PC-9 (cell line): Measurements from ENCODE around the gene CNGB1. TPM values are rescaled to one million over a fixed set of nuclear protein-coding genes. Genes with fewer than 3 reads are reported as not detected.

ENCODE experiments used
- BruUV-seq: library from RNA; stranded (reverse); fragments of 400-500 nt; replicated peaks from 2 replicates; lab custom pipeline; 2021; lab: Mats Ljungman, UMichigan
- CTCF ChIA-PET: fragments of 300-600 bp; sonication (Branson Sonifier 250); formaldehyde crosslinking; loops from one replicate; lab custom pipeline; 2022; ENCODE audit warnings: antibody characterized with exemption; lab: Charles Lee
- POLR2A ChIA-PET: fragments of 300-600 bp; sonication (Branson Sonifier 250); formaldehyde crosslinking; loops from one replicate; lab custom pipeline; 2022; ENCODE audit warnings: antibody characterized with exemption; ENCODE audit not compliant: unreplicated experiment; lab: Charles Lee
- DNase-seq, 2 experiments: peaks; one replicate each; pipeline versions ENCODE4 v3.0.0 to v3.0.0-alpha.2; 2015 to 2022; ENCODE audit warnings: mixed read lengths in 1 of 2
- H2AFZ ChIP-seq: fragments of 200-600 bp; sonication (generic); 2 replicates; pipeline ENCODE4 v1.8.1; 2017; ENCODE audit warnings: antibody characterized with exemption
- H3F3A ChIP-seq: fragments of 200-600 bp; sonication (generic); 2 replicates; pipeline ENCODE4 v1.8.1; 2017; ENCODE audit warnings: antibody characterized with exemption, mild to moderate bottlenecking, low read depth; ENCODE audit not compliant: insufficient read depth
- H3K27ac ChIP-seq: fragments of 200-600 bp; sonication (generic); 2 replicates; pipeline ENCODE4 v1.6.1; 2016; ENCODE audit warnings: mixed run types
- H3K27me3 ChIP-seq: fragments of 200-600 bp; sonication (generic); 2 replicates; pipeline ENCODE4 v1.6.1; 2016; ENCODE audit warnings: low read depth, mixed run types; ENCODE audit not compliant: insufficient read depth
- H3K36me3 ChIP-seq: fragments of 200-600 bp; sonication (generic); 2 replicates; pipeline ENCODE4 v1.6.1; 2016; ENCODE audit warnings: low read depth, mixed run types
- H3K4me1 ChIP-seq: fragments of 200-600 bp; sonication (generic); replicated peaks from 2 replicates; pipeline ENCODE4 v1.6.1; 2016; ENCODE audit warnings: mixed run types; ENCODE audit not compliant: insufficient read depth
- H3K4me2 ChIP-seq: fragments of 200-600 bp; sonication (generic); 2 replicates; pipeline ENCODE4 v1.6.1; 2017; ENCODE audit warnings: mixed run types
- H3K4me3 ChIP-seq: fragments of 200-600 bp; sonication (generic); 2 replicates; pipeline ENCODE4 v1.6.1; 2016; ENCODE audit warnings: mixed run types
- H3K79me2 ChIP-seq: fragments of 200-600 bp; sonication (generic); 2 replicates; pipeline ENCODE4 v1.6.1; 2017; ENCODE audit warnings: low read depth, mixed run types
- H3K9me2 ChIP-seq: fragments of 200-600 bp; sonication (generic); 2 replicates; pipeline ENCODE4 v1.8.1; 2017; ENCODE audit warnings: mild to moderate bottlenecking; ENCODE audit not compliant: insufficient read depth
- H3K9me3 ChIP-seq: fragments of 200-600 bp; sonication (generic); 2 replicates; pipeline ENCODE4 v1.8.1; 2016; ENCODE audit warnings: low read depth; ENCODE audit not compliant: insufficient read depth
- H4K20me1 ChIP-seq: fragments of 200-600 bp; sonication (generic); 2 replicates; pipeline ENCODE4 v1.8.1; 2017; ENCODE audit not compliant: insufficient read depth
- EZH2 ChIP-seq: fragments of 200-600 bp; sonication (generic); IDR thresholded peaks from 2 replicates; pipeline ENCODE4 v1.8.0; 2017; ENCODE audit warnings: antibody characterized with exemption, low read depth
- intact Hi-C: fragments of 100-400 bp; cut with micrococcal nuclease; formaldehyde crosslinking; loops from one replicate; pipeline ENCODE4 v1.10.0; 2022; ENCODE audit not compliant: unreplicated experiment
- total RNA-seq: library from RNA; stranded (reverse); gene quantifications from 2 replicates; pipeline ENCODE4 v1.2.3, GENCODE V29; 2021
- TF ChIP-seq, protein P1 (sequence below): fragments of 200-600 bp; sonication (generic); conservative IDR thresholded peaks from 2 replicates; pipeline ENCODE4 v1.6.1; 2017; ENCODE audit warnings: mixed run types, antibody characterized with exemption, mild to moderate bottlenecking, moderate library complexity

The CNGB1 gene
- total RNA-seq, 1 experiment from 2014 or later = 1.1 TPM

DNA sequence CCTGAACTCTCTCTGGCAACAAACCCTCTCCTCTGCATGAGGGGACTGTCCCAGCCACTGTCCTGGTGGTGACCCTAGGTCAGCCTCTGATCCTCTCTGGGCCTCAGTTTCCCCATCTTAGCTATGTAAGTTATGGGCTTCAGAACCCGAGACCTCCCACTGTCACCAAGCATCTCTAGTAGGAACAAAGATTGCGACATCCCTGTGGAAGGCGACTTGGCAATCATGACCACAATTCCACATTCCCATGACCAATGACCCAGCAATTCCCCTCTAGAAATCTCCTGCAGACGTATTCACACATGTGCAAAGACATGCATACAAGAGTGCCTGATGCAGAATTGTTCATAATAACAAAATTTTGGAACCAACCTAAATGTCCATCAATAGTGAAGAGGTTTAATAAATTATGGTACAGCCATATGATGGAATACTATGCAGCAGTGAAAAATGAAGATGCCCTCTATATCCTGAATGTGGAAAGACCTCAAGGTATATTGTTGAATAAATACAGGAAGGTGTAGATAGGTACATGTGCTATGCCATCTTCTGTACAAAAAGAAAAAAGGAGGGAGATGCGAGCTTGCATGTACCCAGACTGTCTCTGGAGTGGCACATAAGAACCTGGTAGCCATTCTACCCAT, 21.2 kb downstream of the CNGB1 start:
- no peaks in the 10 kb centered on the region for H3K9me2 ChIP-seq
- BruUV-seq = no TSS peak
- H2AFZ ChIP-seq = no peak overlapping the region
- TF ChIP-seq EZH2 = no peak
- no peaks in the 10 kb centered on the region for H3K9me3 ChIP-seq
- intact Hi-C loops = no loop called here
- no peaks in the 10 kb centered on the region for H3K27me3 ChIP-seq
- no peak for DNase-seq
- no peaks in the 10 kb centered on the region for H3K79me2 ChIP-seq
- no peak overlapping the region for H3K4me2 ChIP-seq
- H4K20me1 ChIP-seq = no peaks in the 10 kb centered on the region
- no peaks in the 10 kb centered on the region for H3K36me3 ChIP-seq
- H3F3A ChIP-seq = peaks cover 16% of the 10 kb centered on the region; the same call in 1 of the 2 replicates
- CTCF ChIA-PET = interaction anchor here (0.7 kb wide), 1 partner anchor 13 kb away, joined by 3 read pairs; no protein-coding TSS in a partner anchor
- H3K4me1 ChIP-seq = no peaks in the 10 kb centered on the region; the same call in 1 of the 2 replicates
- H3K4me3 ChIP-seq = no peak overlapping the region
- POLR2A ChIA-PET = interaction anchor here (0.6 kb wide), 1 partner anchor 524 kb away, joined by 5 read pairs; no protein-coding TSS in a partner anchor
- no peak overlapping the region for H3K27ac ChIP-seq

DNA sequence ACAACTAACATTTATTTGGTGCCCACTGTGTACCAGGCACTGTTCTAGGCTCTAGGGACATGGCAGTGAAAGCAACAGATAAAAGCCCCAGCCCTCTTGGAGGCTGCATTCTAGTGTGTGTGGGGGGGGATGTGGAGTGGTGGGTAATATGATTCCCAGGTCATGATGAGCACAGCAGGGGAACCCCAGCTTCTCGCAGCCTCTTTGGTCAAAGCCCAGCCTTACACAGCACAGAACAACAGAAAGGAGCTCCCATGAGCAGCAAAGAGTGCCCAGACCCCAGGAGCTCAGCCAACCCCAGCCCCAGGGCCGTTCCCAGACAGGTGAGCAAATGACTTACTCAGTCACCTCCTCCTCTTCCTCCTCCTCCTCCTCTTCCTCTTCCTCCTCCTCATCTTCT, 21.9 kb downstream of the CNGB1 start:
- Histone ChIP-seq H2AFZ (no peak overlapping the region), H3K4me1 (no peaks in the 10 kb centered on the region; the same call in 1 of the 2 replicates), H3K9me2 (no peaks in the 10 kb centered on the region), H3K27ac (no peak overlapping the region), H3K36me3 (no peaks in the 10 kb centered on the region), H3K4me3 (no peak overlapping the region), H3F3A (peaks cover 16% of the 10 kb centered on the region; the same call in 1 of the 2 replicates), H3K79me2 (no peaks in the 10 kb centered on the region), H4K20me1 (no peaks in the 10 kb centered on the region), H3K9me3 (no peaks in the 10 kb centered on the region), H3K27me3 (no peaks in the 10 kb centered on the region), H3K4me2 (no peak overlapping the region)
- ChIA-PET POLR2A (interaction anchor here (0.6 kb wide), 1 partner anchor 525 kb away, joined by 5 read pairs; no protein-coding TSS in a partner anchor), CTCF (interaction anchor here (0.7 kb wide), 1 partner anchor 14 kb away, joined by 3 read pairs; no protein-coding TSS in a partner anchor)
- no TSS peak for BruUV-seq
- intact Hi-C loops = no loop called here
- TF ChIP-seq, protein P1, sequence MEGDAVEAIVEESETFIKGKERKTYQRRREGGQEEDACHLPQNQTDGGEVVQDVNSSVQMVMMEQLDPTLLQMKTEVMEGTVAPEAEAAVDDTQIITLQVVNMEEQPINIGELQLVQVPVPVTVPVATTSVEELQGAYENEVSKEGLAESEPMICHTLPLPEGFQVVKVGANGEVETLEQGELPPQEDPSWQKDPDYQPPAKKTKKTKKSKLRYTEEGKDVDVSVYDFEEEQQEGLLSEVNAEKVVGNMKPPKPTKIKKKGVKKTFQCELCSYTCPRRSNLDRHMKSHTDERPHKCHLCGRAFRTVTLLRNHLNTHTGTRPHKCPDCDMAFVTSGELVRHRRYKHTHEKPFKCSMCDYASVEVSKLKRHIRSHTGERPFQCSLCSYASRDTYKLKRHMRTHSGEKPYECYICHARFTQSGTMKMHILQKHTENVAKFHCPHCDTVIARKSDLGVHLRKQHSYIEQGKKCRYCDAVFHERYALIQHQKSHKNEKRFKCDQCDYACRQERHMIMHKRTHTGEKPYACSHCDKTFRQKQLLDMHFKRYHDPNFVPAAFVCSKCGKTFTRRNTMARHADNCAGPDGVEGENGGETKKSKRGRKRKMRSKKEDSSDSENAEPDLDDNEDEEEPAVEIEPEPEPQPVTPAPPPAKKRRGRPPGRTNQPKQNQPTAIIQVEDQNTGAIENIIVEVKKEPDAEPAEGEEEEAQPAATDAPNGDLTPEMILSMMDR = no peak
- no peak for TF ChIP-seq EZH2
- DNase-seq = no peak

DNA sequence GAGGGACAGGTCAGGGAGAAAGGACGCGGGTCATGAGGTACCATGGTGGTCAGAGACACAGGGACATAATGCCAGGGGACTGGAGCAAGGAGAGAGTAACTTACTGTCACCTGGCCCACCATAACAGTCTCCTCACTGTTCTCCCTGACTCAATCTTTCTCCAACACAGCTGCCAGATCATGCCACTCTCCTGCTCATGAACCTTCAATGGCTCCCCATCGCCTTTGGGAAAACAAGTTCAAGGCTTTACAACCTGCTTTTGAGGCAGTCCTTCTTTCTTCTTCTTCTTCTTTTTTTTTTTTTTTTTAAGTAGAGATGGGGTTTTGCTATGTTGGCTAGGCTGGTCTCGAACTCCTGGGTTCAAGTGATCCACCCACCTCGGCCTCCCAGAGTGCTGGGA, 22.9 kb downstream of the CNGB1 start:
- no peak for TF ChIP-seq EZH2
- TF ChIP-seq, protein P1 = no peak
- H3K79me2 ChIP-seq = no peaks in the 10 kb centered on the region
- no peaks in the 10 kb centered on the region for H3K9me3 ChIP-seq
- H3K36me3 ChIP-seq = no peaks in the 10 kb centered on the region
- H3K4me2 ChIP-seq = no peak overlapping the region
- ChIA-PET CTCF (no interaction called here), POLR2A (no interaction called here)
- intact Hi-C loops = no loop called here
- no peaks in the 10 kb centered on the region for H3K9me2 ChIP-seq
- H3F3A ChIP-seq = peaks cover 11% of the 10 kb centered on the region; the same call in 1 of the 2 replicates
- BruUV-seq = no TSS peak
- H3K4me3 ChIP-seq = no peak overlapping the region
- DNase-seq = no peak
- no peaks in the 10 kb centered on the region for H4K20me1 ChIP-seq
- no peak overlapping the region for H3K27ac ChIP-seq
- no peaks in the 10 kb centered on the region; the same call in 1 of the 2 replicates for H3K4me1 ChIP-seq
- no peak overlapping the region for H2AFZ ChIP-seq
- H3K27me3 ChIP-seq = no peaks in the 10 kb centered on the region
